HG03097 (cell line): ENCODE data around the gene PTPN1.

Source experiments
- ATAC-seq: cut with Tn5 transposase; IDR thresholded peaks from one replicate; pipeline ENCODE4 v1.9.1; 2021; ENCODE audit not compliant: unreplicated experiment, low FRiP score

The PTPN1 gene

GRCh38 chr20:50628853-50629669 is 118.9 kb downstream of the PTPN1 start:
- no peak for ATAC-seq

- ATAC-seq = no peak
These were observed 119.5 kb downstream of the PTPN1 start for GRCh38 chr20:50629670-50630045.

GRCh38 chr20:50630578-50631263 is 120.5 kb downstream of the PTPN1 start:
- ATAC-seq = no peak

- no peak for ATAC-seq
These were observed 122.1 kb downstream of the PTPN1 start for GRCh38 chr20:50632236-50632635.

- ATAC-seq = no peak
These were observed 122.5 kb downstream of the PTPN1 start for GRCh38 chr20:50632701-50633100.

- no peak for ATAC-seq
These were observed 123.2 kb downstream of the PTPN1 start for GRCh38 chr20:50633361-50633760.

GRCh38 chr20:50634191-50634590 is 124.0 kb downstream of the PTPN1 start:
- ATAC-seq = no peak
